K562 (cell line): Measurements from ENCODE around the gene NODAL. TPM values are rescaled to one million over a fixed set of nuclear protein-coding genes. Genes with fewer than 3 reads are reported as not detected.

Source experiments
- ATAC-seq: fragments of 200-7000 bp; cut with Tn5 transposase; 3 replicates; pipeline ENCODE4 v1.9.1; 2020; ENCODE audit warnings: moderate library complexity
- BruUV-seq: library from RNA; stranded (reverse); fragments of 400-500 nt; replicated peaks from 2 replicates; lab custom pipeline; 2021; lab: Mats Ljungman, UMichigan
- CTCF ChIA-PET: fragments of 300-600 bp; formaldehyde crosslinking; extraction: SDS; loops from one replicate; lab custom pipeline; 2021; ENCODE audit warnings: low intra/inter-chr PET ratio; lab: Yijun Ruan, JAX
- POLR2A ChIA-PET: fragments of 300-600, 350-650 bp; sonication (Branson Sonifier 250); formaldehyde crosslinking; extraction: SDS; loops from one replicate; lab custom pipeline; 2021; ENCODE audit warnings: antibody characterized with exemption, inconsistent platforms; lab: Yijun Ruan, JAX
- DNase-seq, 4 experiments: peaks; one replicate each; pipeline versions ENCODE4 v3.0.0 to v3.0.0-alpha.2; 2011 to 2018; ENCODE audit warnings: low spot score in 3 of 4, mixed read lengths in 3 of 4; ENCODE audit errors: extremely low read depth in 1 of 4
- FAIRE-seq: peaks from 2 replicates; lab custom pipeline; 2011; peaks lifted over from hg19 to GRCh38; lab: Jason Lieb, UNC
- H2AFZ ChIP-seq: 2 replicates; pipeline ENCODE4 v1.6.0; 2011; ENCODE audit warnings: low read depth, low read length, control low read depth, inconsistent platforms
- H3K27ac ChIP-seq: fragments of 200-600 bp; 3 replicates; pipeline ENCODE4 v1.8.0; 2011; ENCODE audit warnings: low read depth, mild to moderate bottlenecking, control low read depth, inconsistent platforms, low read length, moderate library complexity, mixed read lengths; ENCODE audit errors: extremely low read depth
- H3K27me3 ChIP-seq, 2 experiments: fragments of 300-600 bp in 1 of 2; 2 replicates in 1 of 2; 3 replicates in 1 of 2; pipeline versions ENCODE4 v1.6.0 to v1.8.0; 2011; ENCODE audit warnings: inconsistent platforms in 2 of 2, low read length in 2 of 2, mild to moderate bottlenecking in 1 of 2, mixed read lengths in 1 of 2, moderate library complexity in 1 of 2; ENCODE audit not compliant: control insufficient read depth in 2 of 2, insufficient read depth in 2 of 2
- H3K36me3 ChIP-seq: fragments of 300-600 bp; 3 replicates; pipeline ENCODE4 v1.8.0; 2011; ENCODE audit warnings: mild to moderate bottlenecking, low read length, inconsistent platforms; ENCODE audit not compliant: control insufficient read depth, insufficient read depth
- H3K4me1 ChIP-seq, 2 experiments: fragments of 200-600 bp in 1 of 2; replicated peaks in 1 of 2; 2 replicates in 1 of 2; 3 replicates in 1 of 2; pipeline versions ENCODE4 v1.5.1 to v1.8.0; 2011; ENCODE audit warnings: inconsistent platforms in 2 of 2, low read length in 2 of 2, mild to moderate bottlenecking in 1 of 2, mixed read lengths in 1 of 2, moderate library complexity in 1 of 2; ENCODE audit not compliant: control insufficient read depth in 2 of 2, insufficient read depth in 2 of 2
- H3K4me2 ChIP-seq: 2 replicates; pipeline ENCODE4 v1.6.1; 2011; ENCODE audit warnings: low read length, control low read depth, inconsistent platforms, mixed read lengths; ENCODE audit not compliant: insufficient read depth
- H3K4me3 ChIP-seq: fragments of 200-600 bp; sonication (generic), shearing (Covaris generic); 2 replicates; pipeline ENCODE4 v1.5.1; 2016; ENCODE audit warnings: control low read depth, inconsistent platforms
- H3K79me2 ChIP-seq: fragments of 200-600 bp; 3 replicates; pipeline ENCODE4 v1.8.0; 2011; ENCODE audit warnings: low read length, inconsistent platforms; ENCODE audit not compliant: control insufficient read depth, insufficient read depth
- H3K9ac ChIP-seq, 2 experiments: 2 replicates each; pipeline versions ENCODE4 v1.6.0 to v1.6.1; 2011; ENCODE audit warnings: low read depth in 2 of 2, low read length in 2 of 2, control low read depth in 1 of 2, inconsistent platforms in 1 of 2, mild to moderate bottlenecking in 1 of 2, mixed read lengths in 1 of 2; ENCODE audit not compliant: insufficient read depth in 1 of 2
- H3K9me1 ChIP-seq: one replicate; pipeline ENCODE4 v1.6.0; 2011; ENCODE audit warnings: inconsistent platforms, mild to moderate bottlenecking, low read length, moderate library complexity; ENCODE audit not compliant: control insufficient read depth, insufficient read depth
- H3K9me3 ChIP-seq: replicated peaks from 2 replicates; pipeline ENCODE4 v1.5.1; 2011; ENCODE audit warnings: low read depth, low read length, inconsistent platforms; ENCODE audit not compliant: control insufficient read depth, insufficient read depth
- H4K20me1 ChIP-seq: replicated peaks from 2 replicates; pipeline ENCODE4 v1.6.1; 2011; ENCODE audit warnings: low read length, inconsistent platforms, mixed read lengths; ENCODE audit not compliant: control insufficient read depth, insufficient read depth
- ZEB2 ChIP-seq: fragments of 450-650 bp; IDR thresholded peaks from 2 replicates; pipeline ENCODE4 v1.6.1; 2016
- WGBS: fragments of 100-300 bp; shearing (Covaris generic); methylation state at CpG from one replicate; pipeline ENCODE4 v1.1.6; 2016; ENCODE audit warnings: low coverage, mixed read lengths; ENCODE audit not compliant: insufficient coverage; ENCODE audit errors: missing lambda C conversion rate; 5-methylcytosine and 5-hydroxymethylcytosine counted together
- in situ Hi-C: fragments of 300-500 bp; cut with MboI; formaldehyde crosslinking; loops from 4 replicates; pipeline ENCODE4 v1.15.0; 2018; ENCODE audit warnings: inconsistent platforms, mixed read lengths
- intact Hi-C: fragments of 100-400 bp; cut with micrococcal nuclease; formaldehyde crosslinking; loops from 2 replicates; pipeline ENCODE4 v1.14.2; 2022
- polyA plus RNA-seq, 8 experiments: library from polyadenylated mRNA; depleted of rRNA in 4 of 8; stranded (reverse) in 5 of 8; unstranded in 3 of 8; fragments of >200 nt; fragmentation: Nextera tagmentation in 2 of 8; fragmentation: Illumina TruSeq in 1 of 8; extraction: Ambion mirVana in 2 of 8; extraction: Trizol in 1 of 8; gene quantifications; 2 replicates each; pipeline versions ENCODE4 v1.2.1 to v1.2.3, GENCODE V29; 2011 to 2014; ENCODE audit warnings: inconsistent platforms in 1 of 8, missing spikeins in 1 of 8
- total RNA-seq, 7 experiments: library from RNA; depleted of rRNA in 6 of 7; stranded (reverse); fragments of >200 nt in 6 of 7; fragmentation: Illumina TruSeq in 2 of 7; extraction: Trizol in 2 of 7; gene quantifications; 2 replicates each; pipeline versions ENCODE4 v1.2.1 to v1.2.3, GENCODE V29; 2011 to 2021; ENCODE audit warnings: low replicate concordance in 1 of 7

The NODAL gene
- total and polyA plus RNA-seq, 9 of the 15 experiments (the other 6 are each of a cell fraction or from before 2014, with no cell fraction given) = not detected

- Histone ChIP-seq H2AFZ (no peak overlapping the region), H3K9me3 (no peaks in the 10 kb centered on the region), H3K79me2 (no peaks in the 10 kb centered on the region), H3K4me1 (peaks cover 5 to 15% of the 10 kb centered on the region in 2 experiments; a peak in 3 of 5 replicates), H4K20me1 (peaks cover 13% of the 10 kb centered on the region; the same call in 1 of the 2 replicates), H3K4me2 (no peak overlapping the region), H3K9me1 (no peaks in the 10 kb centered on the region), H3K27me3 (peaks cover 49 to 72% of the 10 kb centered on the region in 2 experiments), H3K36me3 (no peaks in the 10 kb centered on the region), H3K9ac (peak overlapping the region in 1 of 2 experiments; percentile 39; a peak in 1 of 4 replicates), H3K27ac (no peak overlapping the region), H3K4me3 (no peak overlapping the region)
- in situ Hi-C loops (loop anchor here (5.0 to 10.0 kb wide), 2 partner anchors 75 to 422 kb away; partner anchors contain the start of gene PCBD1), intact Hi-C loops (loop anchor here (5.0 kb wide), 3 partner anchors 155 to 420 kb away; no protein-coding TSS in a partner anchor)
- ATAC-seq (no peak), FAIRE-seq (no peak), DNase-seq (no peak)
- ChIA-PET POLR2A (interaction anchor here (0.5 kb wide), 1 partner anchor 50 kb away, joined by 3 read pairs; no protein-coding TSS in a partner anchor), CTCF (interaction anchor here (1.7 to 2.9 kb wide), 3 partner anchors 75 to 418 kb away, joined by 8 to 21 read pairs (median 13); no protein-coding TSS in a partner anchor)
- 3% methylated on average over 4 of the region's 4 CpGs for WGBS
- TF ChIP-seq ZEB2 = no peak
- no TSS peak for BruUV-seq
These were observed 21.0 kb upstream of the NODAL start for GRCh38 chr10:70462349-70462984.
